Smooth muscle cell (in vitro differentiated cells): ENCODE results near the gene CRIP2. TPM values are rescaled to one million over a fixed set of nuclear protein-coding genes. Genes with fewer than 3 reads are reported as not detected.

Source experiments
- DNase-seq: peaks from one replicate; lab custom pipeline; 2025; ENCODE audit not compliant: unreplicated experiment; lab: John Stamatoyannopoulos, UW
- H2AFZ ChIP-seq: fragments of 200-600 bp; sonication (generic); 2 replicates; pipeline ENCODE4 v1.6.0; 2016; ENCODE audit warnings: antibody characterized with exemption, low read depth, mild to moderate bottlenecking
- H3F3A ChIP-seq: fragments of 200-600 bp; sonication (generic); 2 replicates; pipeline ENCODE4 v1.6.0; 2017; ENCODE audit warnings: antibody characterized with exemption, low read depth
- H3K27ac ChIP-seq: fragments of 200-600 bp; sonication (generic); 2 replicates; pipeline ENCODE4 v1.5.1; 2016; ENCODE audit warnings: low read depth, mild to moderate bottlenecking
- H3K27me3 ChIP-seq: fragments of 200-600 bp; sonication (generic); 2 replicates; pipeline ENCODE4 v1.6.1; 2016; ENCODE audit warnings: low read depth, mild to moderate bottlenecking
- H3K36me3 ChIP-seq: fragments of 200-600 bp; sonication (generic); 2 replicates; pipeline ENCODE4 v1.5.1; 2016; ENCODE audit warnings: low read depth
- H3K4me1 ChIP-seq: fragments of 200-600 bp; sonication (generic); 2 replicates; pipeline ENCODE4 v1.5.1; 2016; ENCODE audit warnings: low read depth
- H3K4me2 ChIP-seq: fragments of 200-600 bp; sonication (generic); 2 replicates; pipeline ENCODE4 v1.6.0; 2016; ENCODE audit warnings: mild to moderate bottlenecking
- H3K4me3 ChIP-seq: fragments of 200-600 bp; sonication (generic); 2 replicates; pipeline ENCODE4 v1.5.1; 2016; ENCODE audit warnings: mild to moderate bottlenecking
- H3K79me2 ChIP-seq: fragments of 200-600 bp; sonication (generic); 2 replicates; pipeline ENCODE4 v1.6.0; 2016; ENCODE audit warnings: low read depth, mild to moderate bottlenecking
- H3K9ac ChIP-seq: fragments of 200-600 bp; sonication (generic); 2 replicates; pipeline ENCODE4 v1.6.0; 2016; ENCODE audit warnings: low read depth
- H3K9me3 ChIP-seq: fragments of 200-600 bp; sonication (generic); replicated peaks from 2 replicates; pipeline ENCODE4 v1.5.1; 2016; ENCODE audit warnings: low read depth
- H4K20me1 ChIP-seq: fragments of 200-600 bp; sonication (generic); 2 replicates; pipeline ENCODE4 v1.6.0; 2016; ENCODE audit warnings: low read depth
- WGBS: methylation state at CpG from one replicate; pipeline ENCODE4 v1.1.7; 2016; ENCODE audit warnings: low lambda C conversion rate; 5-methylcytosine and 5-hydroxymethylcytosine counted together
- polyA plus RNA-seq: library from polyadenylated mRNA; unstranded; fragments of >200 nt; fragmentation: Nextera tagmentation; extraction: Ambion mirVana; gene quantifications from 2 replicates; pipeline ENCODE4 v1.2.1, GENCODE V29; 2016
- total RNA-seq: library from RNA; depleted of rRNA; stranded (reverse); fragments of >200 nt; gene quantifications from 2 replicates; pipeline ENCODE4 v1.2.3, GENCODE V29; 2014
- TF ChIP-seq, protein P1 (sequence below): fragments of 200-600 bp; sonication (generic); IDR thresholded peaks from 2 replicates; pipeline ENCODE4 v1.5.1; 2017; ENCODE audit warnings: borderline replicate concordance, mild to moderate bottlenecking, antibody characterized with exemption; ENCODE audit not compliant: insufficient read depth, poor library complexity, severe bottlenecking

Gene CRIP2
- total and polyA plus RNA-seq, 2 experiments from 2014 or later: 14.1 to 38.1 TPM

DNA sequence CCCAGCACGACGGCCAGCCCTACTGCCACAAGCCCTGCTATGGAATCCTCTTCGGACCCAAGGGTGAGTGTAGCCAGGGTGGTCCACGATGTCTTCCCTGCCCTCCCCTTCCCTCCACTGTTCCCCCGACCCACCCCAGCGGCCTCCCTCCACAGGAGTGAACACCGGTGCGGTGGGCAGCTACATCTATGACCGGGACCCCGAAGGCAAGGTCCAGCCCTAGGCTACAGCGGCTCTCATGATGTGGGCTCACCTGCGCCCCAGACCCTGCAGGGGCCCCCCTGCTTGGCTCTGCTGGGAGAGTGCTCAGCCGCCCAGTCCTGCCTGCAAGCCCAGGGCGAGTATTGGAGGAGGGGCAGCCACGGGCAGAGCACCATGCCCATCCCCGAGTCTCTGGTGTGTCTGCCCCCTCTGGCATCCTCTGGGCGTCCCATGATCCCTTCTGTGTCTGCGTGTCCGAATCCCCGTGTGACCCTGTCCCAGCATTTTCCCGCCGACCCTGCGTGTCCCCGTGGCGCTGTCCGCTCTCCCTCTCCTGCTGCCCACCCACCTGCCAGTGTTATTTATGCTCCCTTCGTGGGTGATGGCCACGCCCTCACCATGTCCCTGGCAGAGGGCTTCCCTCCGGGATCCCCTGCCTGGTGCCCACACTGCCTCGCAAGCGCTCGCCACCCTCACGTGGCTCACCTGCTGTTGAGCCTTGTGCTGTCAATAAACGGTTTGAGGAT lies 5.0 kb downstream of the CRIP2 start:
- Histone ChIP-seq H3K27ac (no peak overlapping the region), H3K4me1 (peaks cover 12% of the 10 kb centered on the region)
- DNase-seq: no peak

DNA sequence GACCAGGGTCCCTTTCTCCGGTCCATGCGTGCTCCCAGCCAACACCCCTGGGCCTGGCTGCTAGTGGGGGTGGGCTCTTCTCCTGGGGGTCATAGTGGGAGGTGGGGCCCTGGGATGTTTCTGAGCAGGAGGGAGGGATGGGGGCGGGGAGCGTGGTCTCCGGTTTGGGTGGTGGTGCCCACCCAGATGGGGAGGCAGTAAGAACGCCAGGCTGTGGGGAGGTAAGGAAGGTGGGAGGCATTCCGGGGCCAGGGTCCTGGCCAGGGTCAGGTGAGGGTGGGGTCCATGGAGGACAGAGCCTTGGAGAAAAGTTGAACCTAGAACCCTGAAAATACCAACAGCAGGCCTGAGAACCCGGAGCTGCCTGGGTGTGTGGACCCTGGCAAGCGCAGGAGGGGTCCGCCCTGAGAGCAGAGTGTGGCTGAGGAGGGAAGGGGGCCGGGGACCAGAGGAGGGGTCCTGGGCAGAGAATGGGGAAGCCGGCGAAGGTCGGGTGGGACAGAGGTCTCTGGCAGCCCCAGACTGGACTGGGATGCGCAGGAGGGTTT lies 5.7 kb downstream of the CRIP2 start:
- Histone ChIP-seq H3K4me3 (no peak overlapping the region), H3K4me2 (no peak overlapping the region), H3K79me2 (no peaks in the 10 kb centered on the region), H3F3A (no peaks in the 10 kb centered on the region), H3K27ac (no peak overlapping the region), H3K4me1 (peaks cover 7% of the 10 kb centered on the region), H3K36me3 (no peaks in the 10 kb centered on the region), H3K9me3 (no peaks in the 10 kb centered on the region), H2AFZ (no peak overlapping the region), H3K9ac (no peak overlapping the region), H4K20me1 (no peaks in the 10 kb centered on the region), H3K27me3 (peaks cover 24% of the 10 kb centered on the region)
- WGBS: 70% methylated on average over 14 of the region's 15 CpGs
- no peak for DNase-seq
- TF ChIP-seq, protein P1, sequence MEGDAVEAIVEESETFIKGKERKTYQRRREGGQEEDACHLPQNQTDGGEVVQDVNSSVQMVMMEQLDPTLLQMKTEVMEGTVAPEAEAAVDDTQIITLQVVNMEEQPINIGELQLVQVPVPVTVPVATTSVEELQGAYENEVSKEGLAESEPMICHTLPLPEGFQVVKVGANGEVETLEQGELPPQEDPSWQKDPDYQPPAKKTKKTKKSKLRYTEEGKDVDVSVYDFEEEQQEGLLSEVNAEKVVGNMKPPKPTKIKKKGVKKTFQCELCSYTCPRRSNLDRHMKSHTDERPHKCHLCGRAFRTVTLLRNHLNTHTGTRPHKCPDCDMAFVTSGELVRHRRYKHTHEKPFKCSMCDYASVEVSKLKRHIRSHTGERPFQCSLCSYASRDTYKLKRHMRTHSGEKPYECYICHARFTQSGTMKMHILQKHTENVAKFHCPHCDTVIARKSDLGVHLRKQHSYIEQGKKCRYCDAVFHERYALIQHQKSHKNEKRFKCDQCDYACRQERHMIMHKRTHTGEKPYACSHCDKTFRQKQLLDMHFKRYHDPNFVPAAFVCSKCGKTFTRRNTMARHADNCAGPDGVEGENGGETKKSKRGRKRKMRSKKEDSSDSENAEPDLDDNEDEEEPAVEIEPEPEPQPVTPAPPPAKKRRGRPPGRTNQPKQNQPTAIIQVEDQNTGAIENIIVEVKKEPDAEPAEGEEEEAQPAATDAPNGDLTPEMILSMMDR: no peak

More for the DNA sequence above, 5.0 kb downstream of the CRIP2 start:
- WGBS: 63% methylated on average over 33 of the region's 34 CpGs
- Histone ChIP-seq H3K4me2 (no peak overlapping the region), H3K79me2 (no peaks in the 10 kb centered on the region), H3F3A (no peaks in the 10 kb centered on the region), H3K9me3 (no peaks in the 10 kb centered on the region), H4K20me1 (no peaks in the 10 kb centered on the region), H3K4me3 (no peak overlapping the region), H3K9ac (no peak overlapping the region), H2AFZ (no peak overlapping the region), H3K36me3 (no peaks in the 10 kb centered on the region), H3K27me3 (peaks cover 27% of the 10 kb centered on the region)
- TF ChIP-seq, protein P1: no peak

DNA sequence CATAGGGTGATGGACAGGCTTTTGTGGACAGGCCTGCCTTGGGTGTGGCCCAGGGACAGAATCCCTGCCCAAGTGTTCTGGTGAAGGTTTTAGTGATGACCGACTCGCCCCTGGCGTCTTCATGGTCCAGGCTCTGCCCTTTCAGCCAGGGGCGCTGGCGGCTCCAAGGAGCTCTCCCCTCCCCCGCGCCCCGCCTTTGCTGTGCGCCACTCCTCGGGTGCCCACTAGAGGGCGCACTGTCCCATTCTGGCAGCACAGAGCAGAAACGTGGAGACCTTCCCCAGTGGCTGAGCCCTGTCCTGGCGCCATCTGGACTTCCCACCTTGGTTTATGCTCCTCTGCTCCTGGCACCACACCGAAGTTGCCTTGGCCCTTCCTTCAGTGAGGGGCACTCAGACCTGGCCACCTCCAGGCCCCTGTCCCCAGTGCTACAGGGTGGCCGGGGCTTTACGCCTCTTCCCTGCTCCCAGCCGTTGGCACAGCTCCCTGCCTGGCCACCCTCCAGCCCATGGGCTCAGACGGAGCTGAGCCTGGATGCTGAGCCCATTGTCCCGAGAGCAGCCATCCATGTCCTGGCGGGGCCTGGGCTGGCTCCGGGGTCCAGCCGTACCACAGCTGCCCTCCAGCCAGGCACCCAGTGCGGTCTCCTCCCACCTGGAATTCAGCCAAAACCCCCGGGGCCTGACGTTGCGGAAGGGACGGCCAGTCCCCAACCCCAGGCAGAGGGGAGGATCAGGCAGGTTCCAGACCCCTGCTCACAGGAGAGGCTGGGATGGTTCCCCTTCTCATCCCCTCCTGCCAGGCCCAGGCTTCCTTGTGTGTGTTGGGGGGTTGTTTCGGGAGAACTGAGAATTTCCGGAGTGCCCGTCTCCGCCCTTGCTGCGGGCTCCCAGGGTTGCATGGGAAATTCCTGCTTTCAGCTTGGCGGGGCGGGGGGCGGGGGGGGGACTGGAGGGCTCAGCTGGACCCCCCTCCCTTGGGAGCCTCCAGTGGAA lies 6.5 kb downstream of the CRIP2 start:
- peak overlapping the region; percentile 97 for H3K27ac ChIP-seq
- no peak overlapping the region for H2AFZ ChIP-seq
- 30% methylated on average over 35 of the region's 35 CpGs for WGBS
- no peaks in the 10 kb centered on the region for H3F3A ChIP-seq
- H3K4me1 ChIP-seq: peaks cover 7% of the 10 kb centered on the region
- no peaks in the 10 kb centered on the region for H3K79me2 ChIP-seq
- peak overlapping the region; percentile 89 for H3K4me2 ChIP-seq
- TF ChIP-seq, protein P1: peak; percentile 97
- no peaks in the 10 kb centered on the region for H3K9me3 ChIP-seq
- peak overlapping the region; percentile 42 for H3K4me3 ChIP-seq
- H3K36me3 ChIP-seq: no peaks in the 10 kb centered on the region
- peaks cover 24% of the 10 kb centered on the region for H3K27me3 ChIP-seq
- peak overlapping the region; percentile 97 for H3K9ac ChIP-seq
- DNase-seq: peak; percentile 89
- no peaks in the 10 kb centered on the region for H4K20me1 ChIP-seq
